KMS-11 (cell line): ENCODE results near the gene RIPK3.
A peak's percentile ranks its signal among the peaks of the same experiment; 100 is the strongest.

Experiments
- H2AFZ ChIP-seq: fragments of 200-600 bp; sonication (generic); 2 replicates; pipeline ENCODE4 v1.6.1; 2016; ENCODE audit warnings: antibody characterized with exemption, mixed run types, low read depth
- H3K27ac ChIP-seq: fragments of 200-600 bp; sonication (generic); 2 replicates; pipeline ENCODE4 v1.6.1; 2016; ENCODE audit warnings: mild to moderate bottlenecking, mixed run types
- H3K27me3 ChIP-seq: fragments of 200-600 bp; sonication (generic); 2 replicates; pipeline ENCODE4 v1.6.1; 2017; ENCODE audit warnings: mild to moderate bottlenecking, low read depth, mixed run types, moderate library complexity; ENCODE audit not compliant: insufficient read depth
- H3K36me3 ChIP-seq: fragments of 200-600 bp; sonication (generic); 2 replicates; pipeline ENCODE4 v1.6.1; 2017; ENCODE audit warnings: mild to moderate bottlenecking, mixed run types; ENCODE audit not compliant: insufficient read depth
- H3K4me1 ChIP-seq: fragments of 200-600 bp; sonication (generic); 2 replicates; pipeline ENCODE4 v1.6.1; 2016; ENCODE audit warnings: mild to moderate bottlenecking, low read depth, mixed run types; ENCODE audit not compliant: poor library complexity, severe bottlenecking
- H3K4me2 ChIP-seq: fragments of 200-600 bp; sonication (generic); 2 replicates; pipeline ENCODE4 v1.7.0; 2016; ENCODE audit warnings: mild to moderate bottlenecking, mixed run types
- H3K4me3 ChIP-seq: fragments of 200-600 bp; sonication (generic); IDR thresholded peaks from 2 replicates; pipeline ENCODE4 v1.6.1; 2017; ENCODE audit warnings: low read depth, low read length, mixed read lengths; ENCODE audit not compliant: insufficient read depth
- H3K79me2 ChIP-seq: fragments of 200-600 bp; sonication (generic); 2 replicates; pipeline ENCODE4 v1.6.1; 2016; ENCODE audit warnings: low read depth, mixed run types; ENCODE audit not compliant: insufficient read depth
- H3K9ac ChIP-seq: fragments of 200-600 bp; sonication (generic); 2 replicates; pipeline ENCODE4 v1.6.1; 2016; ENCODE audit warnings: mild to moderate bottlenecking, mixed run types
- H4K20me1 ChIP-seq: fragments of 200-600 bp; sonication (generic); 2 replicates; pipeline ENCODE4 v1.6.1; 2016; ENCODE audit warnings: mild to moderate bottlenecking, mixed run types; ENCODE audit not compliant: insufficient read depth
- CTCF ChIP-seq: fragments of 200-600 bp; sonication (generic); conservative IDR thresholded peaks from 2 replicates; pipeline ENCODE4 v1.6.1; 2017; ENCODE audit warnings: low read depth, mild to moderate bottlenecking, antibody characterized with exemption, low read length, moderate library complexity, mixed read lengths

The RIPK3 gene

GRCh38 chr14:24300326-24300980 lies 39.3 kb downstream of the RIPK3 start:
- H3K27me3 ChIP-seq, result no peaks in the 10 kb centered on the region
- no peak for TF ChIP-seq CTCF
- H3K36me3 ChIP-seq, result no peaks in the 10 kb centered on the region
- no peak overlapping the region for H3K4me3 ChIP-seq
- no peaks in the 10 kb centered on the region for H4K20me1 ChIP-seq
- H3K4me1 ChIP-seq, result peaks cover 14% of the 10 kb centered on the region
- H3K79me2 ChIP-seq, result peaks cover 12% of the 10 kb centered on the region; the same call in 1 of the 2 replicates
- H3K9ac ChIP-seq, result peak overlapping the region; percentile 55; the same call in 1 of the 2 replicates
- H2AFZ ChIP-seq, result peak overlapping the region; percentile 66; the same call in 1 of the 2 replicates
- H3K27ac ChIP-seq, result peak overlapping the region; percentile 45; the same call in 1 of the 2 replicates
- H3K4me2 ChIP-seq, result peak overlapping the region; percentile 66

- Histone ChIP-seq H2AFZ (peak within 1 kb of the TSS; percentile 66), H3K9ac (peak within 1 kb of the TSS; percentile 55; the same call in 1 of the 2 replicates), H4K20me1 (no peaks in the 10 kb centered on the region), H3K4me3 (no peak within 1 kb of the TSS), H3K79me2 (peaks cover 12% of the 10 kb centered on the region; the same call in 1 of the 2 replicates), H3K27ac (peak within 1 kb of the TSS; percentile 45), H3K36me3 (no peaks in the 10 kb centered on the region), H3K27me3 (no peaks in the 10 kb centered on the region), H3K4me2 (peak within 1 kb of the TSS; percentile 78), H3K4me1 (peaks cover 14% of the 10 kb centered on the region)
- no peak for TF ChIP-seq CTCF
These were observed 40.3 kb downstream of the RIPK3 start, which contains the start of the genes DHRS1 and NOP9 for GRCh38 chr14:24299255-24300191. Gene DHRS1 (minus strand): TSS chr14:24299780. CDS start chr14:24299106, 674 bp downstream. Gene NOP9 (plus strand): TSS chr14:24299850. CDS start chr14:24299955, 105 bp downstream.

- Histone ChIP-seq H3K4me2 (peak overlapping the region; percentile 78), H3K36me3 (no peaks in the 10 kb centered on the region), H3K27me3 (no peaks in the 10 kb centered on the region), H2AFZ (peak overlapping the region; percentile 66; the same call in 1 of the 2 replicates), H3K9ac (peak overlapping the region; percentile 55; the same call in 1 of the 2 replicates), H3K4me3 (no peak overlapping the region), H3K4me1 (peaks cover 14% of the 10 kb centered on the region), H3K79me2 (peaks cover 12% of the 10 kb centered on the region; the same call in 1 of the 2 replicates), H4K20me1 (no peaks in the 10 kb centered on the region), H3K27ac (peak overlapping the region; percentile 45; the same call in 1 of the 2 replicates)
- no peak for TF ChIP-seq CTCF
These were observed 40.9 kb downstream of the RIPK3 start for GRCh38 chr14:24298892-24299254.

- Histone ChIP-seq H3K79me2 (peaks cover 12% of the 10 kb centered on the region; the same call in 1 of the 2 replicates), H3K4me2 (no peak overlapping the region), H3K9ac (no peak overlapping the region), H3K4me3 (no peak overlapping the region), H3K36me3 (no peaks in the 10 kb centered on the region), H3K27ac (no peak overlapping the region), H3K4me1 (peaks cover 14% of the 10 kb centered on the region), H2AFZ (no peak overlapping the region), H4K20me1 (no peaks in the 10 kb centered on the region), H3K27me3 (no peaks in the 10 kb centered on the region)
- TF ChIP-seq CTCF, result no peak; the same call in 1 of the 2 replicates
These were observed 42.4 kb downstream of the RIPK3 start for GRCh38 chr14:24297190-24297964.
